Measurements from ENCODE around the gene PLEKHA7. TPM values are rescaled to one million over a fixed set of nuclear protein-coding genes. Genes with fewer than 3 reads are reported as not detected.
"Not testable (repeated sequence)": the region's sequence is repeated elsewhere in the genome, so short reads cannot be mapped to it uniquely, and the experiment has no call there.

Gene PLEKHA7
- total RNA-seq, 6 experiments from 2014 or later: 12.7 to 26.7 (median 21.5) TPM

DNA sequence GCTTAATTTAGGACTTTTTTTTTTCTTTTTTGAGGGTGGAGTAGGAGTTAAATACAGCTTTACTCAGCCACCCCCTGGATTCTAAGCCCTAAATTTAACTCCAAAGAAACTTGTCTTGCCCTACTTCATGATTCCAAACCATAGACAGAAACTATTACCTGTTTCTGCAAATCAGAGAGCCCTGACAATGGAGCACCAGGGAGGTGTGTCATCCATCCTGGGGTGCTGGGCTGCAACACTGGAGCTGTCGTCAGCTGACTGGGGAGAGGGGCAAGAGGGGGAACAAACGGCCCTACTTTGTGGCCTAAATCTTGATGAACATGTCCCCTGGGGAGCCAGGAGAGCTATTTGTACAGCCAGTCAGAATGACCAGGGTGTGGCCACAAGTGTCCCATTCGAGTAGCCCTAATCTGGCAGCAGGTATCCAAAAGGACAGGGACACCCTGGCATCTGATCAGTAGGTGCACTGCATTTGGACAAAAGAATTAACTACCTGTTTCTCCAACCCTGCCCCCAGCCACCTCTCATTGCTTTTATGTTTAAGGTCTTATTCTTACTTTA, 50.8 kb downstream of the PLEKHA7 start:
- Histone ChIP-seq H3K27me3 (no peaks in the 10 kb centered on the region), H3K4me1 (peaks cover 0 to 16% (median 9%) of the 10 kb centered on the region in 4 donors), H3K27ac (no peak overlapping the region), H3K36me3 (no peaks in the 10 kb centered on the region), H3K9me3 (no peaks in the 10 kb centered on the region), H3K4me3 (no peak overlapping the region)
- no peak for ATAC-seq
- intact Hi-C loops (cut with DNase I): no loop called here
- no peak for DNase-seq
- TF ChIP-seq, protein P1, sequence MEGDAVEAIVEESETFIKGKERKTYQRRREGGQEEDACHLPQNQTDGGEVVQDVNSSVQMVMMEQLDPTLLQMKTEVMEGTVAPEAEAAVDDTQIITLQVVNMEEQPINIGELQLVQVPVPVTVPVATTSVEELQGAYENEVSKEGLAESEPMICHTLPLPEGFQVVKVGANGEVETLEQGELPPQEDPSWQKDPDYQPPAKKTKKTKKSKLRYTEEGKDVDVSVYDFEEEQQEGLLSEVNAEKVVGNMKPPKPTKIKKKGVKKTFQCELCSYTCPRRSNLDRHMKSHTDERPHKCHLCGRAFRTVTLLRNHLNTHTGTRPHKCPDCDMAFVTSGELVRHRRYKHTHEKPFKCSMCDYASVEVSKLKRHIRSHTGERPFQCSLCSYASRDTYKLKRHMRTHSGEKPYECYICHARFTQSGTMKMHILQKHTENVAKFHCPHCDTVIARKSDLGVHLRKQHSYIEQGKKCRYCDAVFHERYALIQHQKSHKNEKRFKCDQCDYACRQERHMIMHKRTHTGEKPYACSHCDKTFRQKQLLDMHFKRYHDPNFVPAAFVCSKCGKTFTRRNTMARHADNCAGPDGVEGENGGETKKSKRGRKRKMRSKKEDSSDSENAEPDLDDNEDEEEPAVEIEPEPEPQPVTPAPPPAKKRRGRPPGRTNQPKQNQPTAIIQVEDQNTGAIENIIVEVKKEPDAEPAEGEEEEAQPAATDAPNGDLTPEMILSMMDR (IDR thresholded peaks at IDR 0.05): no peak
- TF ChIP-seq POLR2A (IDR thresholded peaks at IDR 0.05): no peak
- no CpG with 5 or more reads among the region's 3 CpGs for WGBS (ENCODE audit: insufficient coverage, low coverage, low lambda C conversion rate, missing lambda C conversion rate)

DNA sequence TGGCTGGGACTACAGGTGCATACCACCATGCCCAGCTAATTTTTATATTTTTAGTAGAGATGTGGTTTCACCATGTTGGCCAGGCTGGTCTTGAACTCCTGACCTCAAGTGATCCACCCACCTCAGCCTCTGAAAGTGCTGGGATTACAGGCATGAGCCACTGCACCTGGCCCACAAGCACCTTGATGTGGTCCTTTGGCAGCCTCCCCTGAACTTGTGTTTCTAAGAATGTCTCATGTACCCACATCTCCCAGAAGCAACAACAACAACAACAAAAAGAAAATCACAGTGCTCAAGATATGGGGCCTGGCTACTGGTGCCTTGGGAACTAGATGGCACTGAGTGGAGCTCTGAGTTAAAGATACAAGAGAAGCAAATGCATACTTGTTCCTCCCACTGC, 51.6 kb downstream of the PLEKHA7 start:
- H3K4me3 ChIP-seq; H3K9me3 ChIP-seq; H3K27ac ChIP-seq; H3K27me3 ChIP-seq; intact Hi-C loops (cut with DNase I); H3K4me1 ChIP-seq; H3K36me3 ChIP-seq; DNase-seq; ATAC-seq: not testable (repeated sequence)

DNA sequence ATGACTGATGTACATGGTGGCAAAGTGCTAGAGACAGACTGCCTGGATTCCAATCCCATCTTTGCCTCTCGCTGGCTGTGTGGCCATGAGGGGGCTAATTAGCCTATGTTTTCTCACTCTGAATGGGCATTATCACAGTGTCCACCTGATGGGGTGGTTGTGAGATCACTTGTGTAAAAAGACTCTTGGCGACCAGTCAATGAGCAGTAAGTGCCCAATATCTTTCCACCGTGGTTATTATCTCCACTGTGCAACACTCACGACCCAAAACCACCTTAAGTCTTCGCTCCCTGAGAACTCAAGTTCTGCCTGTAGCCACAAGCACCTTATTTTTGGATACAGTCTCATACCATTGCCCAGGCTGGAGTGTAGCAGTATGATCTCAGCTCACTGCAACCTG, 52.1 kb downstream of the PLEKHA7 start:
- TF ChIP-seq POLR2A (IDR thresholded peaks at IDR 0.05): no peak
- TF ChIP-seq, protein P1 (IDR thresholded peaks at IDR 0.05): no peak

DNA sequence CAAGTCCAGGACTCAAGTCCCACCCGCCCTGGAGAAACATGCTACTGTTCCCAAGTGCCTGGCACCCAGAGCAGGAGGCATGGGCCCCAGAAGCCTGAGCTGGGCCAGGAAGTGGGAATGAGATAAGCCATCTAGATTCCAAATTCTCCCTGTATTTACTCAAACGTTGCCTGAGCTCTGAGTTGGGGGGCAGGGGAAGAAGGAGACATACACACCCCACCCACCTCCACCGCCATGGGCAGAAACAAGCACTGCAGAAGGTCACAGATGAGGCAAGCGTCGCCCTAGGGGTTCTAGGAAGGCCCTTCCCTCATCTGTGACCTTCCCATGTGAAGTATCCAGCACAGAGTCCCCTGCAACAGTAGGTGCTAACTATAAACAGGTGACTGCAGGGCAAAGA, 54.0 kb downstream of the PLEKHA7 start:
- ATAC-seq: no peak
- 45% methylated on average over 2 of the region's 5 CpGs for WGBS (ENCODE audit: insufficient coverage, low coverage, low lambda C conversion rate, missing lambda C conversion rate)
- no peak overlapping the region for H3K4me3 ChIP-seq
- H3K9me3 ChIP-seq: no peaks in the 10 kb centered on the region
- intact Hi-C loops (cut with DNase I): no loop called here
- no peak overlapping the region for H3K27ac ChIP-seq
- no peaks in the 10 kb centered on the region for H3K4me1 ChIP-seq
- no peaks in the 10 kb centered on the region for H3K27me3 ChIP-seq
- no peak for DNase-seq
- no peaks in the 10 kb centered on the region for H3K36me3 ChIP-seq
- TF ChIP-seq, protein P1 (IDR thresholded peaks at IDR 0.05): no peak
- no peak for TF ChIP-seq POLR2A (IDR thresholded peaks at IDR 0.05)

More for the DNA sequence above, 52.1 kb downstream of the PLEKHA7 start:
- Histone ChIP-seq H3K4me3 (no peak overlapping the region), H3K4me1 (peaks cover 0 to 5% (median 3%) of the 10 kb centered on the region in 4 donors), H3K27ac (no peak overlapping the region), H3K27me3 (no peaks in the 10 kb centered on the region), H3K36me3 (no peaks in the 10 kb centered on the region), H3K9me3 (no peaks in the 10 kb centered on the region)
- intact Hi-C loops (cut with DNase I): no loop called here
- ATAC-seq (no peak), DNase-seq (no peak)
- 56% methylated on average over 4 of the region's 5 CpGs for WGBS (ENCODE audit: insufficient coverage, low coverage, low lambda C conversion rate, missing lambda C conversion rate)

DNA sequence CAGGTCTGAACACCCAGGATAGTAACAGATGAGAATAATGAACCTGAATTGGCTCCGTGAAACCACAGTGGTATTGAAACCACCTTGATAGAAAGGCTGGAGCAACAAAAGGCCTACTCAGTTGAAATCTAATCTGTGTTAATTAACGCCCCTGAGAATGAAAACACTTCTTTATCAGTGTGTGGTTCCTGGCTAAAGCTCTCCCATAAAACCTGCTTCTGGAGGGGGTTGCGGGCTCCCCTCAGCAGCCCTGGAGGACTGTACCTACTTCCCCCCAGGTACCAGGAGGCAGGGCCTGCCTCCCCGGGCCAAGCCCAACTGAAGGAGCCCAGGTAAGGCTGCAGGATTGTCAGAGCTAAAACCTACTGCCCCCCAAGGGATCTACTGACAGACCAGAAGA, 54.6 kb downstream of the PLEKHA7 start:
- Histone ChIP-seq H3K9me3 (no peaks in the 10 kb centered on the region), H3K27ac (no peak overlapping the region), H3K36me3 (no peaks in the 10 kb centered on the region), H3K4me1 (no peaks in the 10 kb centered on the region), H3K27me3 (no peaks in the 10 kb centered on the region), H3K4me3 (no peak overlapping the region)
- no peak for TF ChIP-seq POLR2A (IDR thresholded peaks at IDR 0.05)
- TF ChIP-seq, protein P1 (IDR thresholded peaks at IDR 0.05): no peak
- 87% methylated on average over 3 of the region's 4 CpGs for WGBS (ENCODE audit: insufficient coverage, low coverage, low lambda C conversion rate, missing lambda C conversion rate)
- no peak for ATAC-seq
- intact Hi-C loops (cut with DNase I): no loop called here
- no peak for DNase-seq

Measured in right lobe of liver (tissue), 6 donors.